ENCODE measurements around the gene TEX36.
A peak's percentile ranks its signal among the peaks of the same experiment; 100 is the strongest.

TEX36 gene

DNA sequence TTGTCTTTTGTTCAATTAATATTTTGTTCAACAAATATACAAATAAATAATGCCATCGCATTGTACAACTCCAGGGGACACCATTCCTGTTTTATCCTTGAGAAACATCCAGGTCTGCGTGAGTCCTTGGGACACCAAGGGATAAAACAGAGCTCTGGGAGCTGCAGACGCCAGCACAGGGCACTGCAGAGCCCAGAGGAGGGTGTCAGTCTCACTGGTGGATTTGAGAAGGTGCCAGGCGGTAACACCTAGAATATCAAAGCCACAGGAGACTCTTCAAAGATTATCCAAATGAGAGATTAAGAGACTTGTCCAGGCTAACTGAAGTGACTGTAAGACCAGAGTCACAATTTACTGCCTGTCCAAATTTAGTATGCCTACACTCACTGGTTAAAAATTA lies 55.3 kb downstream of the TEX36 start:
- WGBS (ENCODE audit: extremely low coverage, insufficient coverage, low lambda C conversion rate), result no CpG with 5 or more reads among the region's 4 CpGs
- Histone ChIP-seq H3K4me2 (ENCODE audit: low read length) (no peak overlapping the region), H3K79me2 (ENCODE audit: control insufficient read depth, insufficient read depth, low read length) (no peaks in the 10 kb centered on the region), H3K79me1 (ENCODE audit: low read length) (no peaks in the 10 kb centered on the region), H3K27me3 (ENCODE audit: insufficient read depth, low read length, poor library complexity) (no peaks in the 10 kb centered on the region), H3K36me3 (ENCODE audit: control insufficient read depth, insufficient read depth, low read length) (no peaks in the 10 kb centered on the region), H3K18ac (ENCODE audit: low read length) (no peak overlapping the region), H4K5ac (ENCODE audit: low read length) (no peak overlapping the region), H3K23ac (ENCODE audit: low read length) (no peak overlapping the region), H3K4me1 (ENCODE audit: control insufficient read depth, low read depth, low read length) (peaks cover 4% of the 10 kb centered on the region), H3K56ac (ENCODE audit: low read length) (no peak overlapping the region), H2BK15ac (replicated peaks; ENCODE audit: low read depth) (no peak overlapping the region), H3K4ac (ENCODE audit: low read depth, low read length) (no peak overlapping the region), H3K9ac (ENCODE audit: low read length) (no peak overlapping the region), H2BK120ac (ENCODE audit: low read depth, low read length) (no peak overlapping the region), H2BK5ac (ENCODE audit: low read length) (no peak overlapping the region), H3K4me3 (ENCODE audit: low read length) (no peak overlapping the region), H4K8ac (ENCODE audit: low read depth, low read length) (no peak overlapping the region), H3K27ac (ENCODE audit: low read depth, low read length) (no peak overlapping the region), H2AK5ac (ENCODE audit: low read length) (no peak overlapping the region)
- peak; percentile 80 for DNase-seq

DNA sequence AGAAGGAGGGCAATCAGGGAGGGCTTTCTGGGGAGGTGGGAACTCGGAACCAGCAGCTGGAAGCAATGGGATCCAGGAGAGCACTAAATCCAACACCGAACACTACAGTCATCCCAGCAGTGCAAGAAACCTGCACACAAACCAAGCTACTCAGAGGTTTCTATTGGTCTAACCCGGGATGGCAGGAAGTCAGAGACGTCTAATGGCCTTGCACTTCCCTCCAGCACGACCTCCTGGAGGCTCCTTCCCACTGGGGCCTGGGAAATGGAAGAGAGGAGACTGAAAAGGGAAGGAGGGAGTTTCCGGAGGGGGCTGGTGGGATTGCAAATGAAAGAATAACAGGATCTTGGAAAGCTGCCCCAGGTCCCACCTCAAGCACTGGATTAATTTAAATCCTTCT lies 56.3 kb downstream of the TEX36 start:
- Histone ChIP-seq H3K4me2 (ENCODE audit: low read length) (no peak overlapping the region), H3K9ac (ENCODE audit: low read length) (no peak overlapping the region), H3K18ac (ENCODE audit: low read length) (no peak overlapping the region), H3K27ac (ENCODE audit: low read depth, low read length) (no peak overlapping the region), H4K5ac (ENCODE audit: low read length) (no peak overlapping the region), H2BK15ac (replicated peaks; ENCODE audit: low read depth) (no peak overlapping the region), H3K56ac (ENCODE audit: low read length) (no peak overlapping the region), H2AK5ac (ENCODE audit: low read length) (no peak overlapping the region), H3K23ac (ENCODE audit: low read length) (no peak overlapping the region), H3K36me3 (ENCODE audit: control insufficient read depth, insufficient read depth, low read length) (no peaks in the 10 kb centered on the region), H3K79me1 (ENCODE audit: low read length) (no peaks in the 10 kb centered on the region), H3K27me3 (ENCODE audit: insufficient read depth, low read length, poor library complexity) (no peaks in the 10 kb centered on the region), H2BK120ac (ENCODE audit: low read depth, low read length) (no peak overlapping the region), H2BK5ac (ENCODE audit: low read length) (no peak overlapping the region), H3K79me2 (ENCODE audit: control insufficient read depth, insufficient read depth, low read length) (no peaks in the 10 kb centered on the region), H3K4ac (ENCODE audit: low read depth, low read length) (no peak overlapping the region), H4K8ac (ENCODE audit: low read depth, low read length) (no peak overlapping the region), H3K4me3 (ENCODE audit: low read length) (no peak overlapping the region), H3K4me1 (ENCODE audit: control insufficient read depth, low read depth, low read length) (peaks cover 4% of the 10 kb centered on the region)
- peak; percentile 36 for DNase-seq
- no CpG with 5 or more reads among the region's 6 CpGs for WGBS (ENCODE audit: extremely low coverage, insufficient coverage, low lambda C conversion rate)

DNA sequence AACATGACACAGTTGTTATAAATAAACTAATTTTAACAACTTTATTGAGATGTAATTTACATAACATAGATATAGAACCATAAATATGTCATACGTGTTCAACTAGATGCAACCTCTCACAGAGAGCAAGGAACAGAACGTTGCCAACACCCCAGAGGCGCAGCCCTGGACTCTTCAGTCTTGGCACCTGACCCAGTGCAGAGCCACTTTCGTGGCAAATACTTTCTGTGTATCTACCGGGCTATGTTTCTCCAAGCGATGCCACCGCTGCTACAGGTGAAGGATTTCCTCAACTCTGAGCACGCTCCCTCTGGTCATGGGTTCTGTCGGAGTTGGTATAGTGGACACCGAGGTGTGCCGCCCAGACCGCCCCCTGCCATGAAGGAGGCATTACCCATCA lies 57.4 kb downstream of the TEX36 start:
- no peak overlapping the region for H3K4ac ChIP-seq (ENCODE audit: low read depth, low read length)
- H3K79me2 ChIP-seq (ENCODE audit: control insufficient read depth, insufficient read depth, low read length), result no peaks in the 10 kb centered on the region
- H3K4me1 ChIP-seq (ENCODE audit: control insufficient read depth, low read depth, low read length), result peaks cover 4% of the 10 kb centered on the region
- no peak for DNase-seq
- H3K36me3 ChIP-seq (ENCODE audit: control insufficient read depth, insufficient read depth, low read length), result no peaks in the 10 kb centered on the region
- no peak overlapping the region for H3K18ac ChIP-seq (ENCODE audit: low read length)
- H2BK5ac ChIP-seq (ENCODE audit: low read length), result no peak overlapping the region
- no peak overlapping the region for H4K5ac ChIP-seq (ENCODE audit: low read length)
- no peak overlapping the region for H4K8ac ChIP-seq (ENCODE audit: low read depth, low read length)
- H2BK15ac ChIP-seq (replicated peaks; ENCODE audit: low read depth), result no peak overlapping the region
- no peak overlapping the region for H3K9ac ChIP-seq (ENCODE audit: low read length)
- H2BK120ac ChIP-seq (ENCODE audit: low read depth, low read length), result no peak overlapping the region
- WGBS (ENCODE audit: extremely low coverage, insufficient coverage, low lambda C conversion rate), result no CpG with 5 or more reads among the region's 12 CpGs
- H3K27ac ChIP-seq (ENCODE audit: low read depth, low read length), result no peak overlapping the region
- H3K56ac ChIP-seq (ENCODE audit: low read length), result no peak overlapping the region
- H2AK5ac ChIP-seq (ENCODE audit: low read length), result no peak overlapping the region
- H3K4me3 ChIP-seq (ENCODE audit: low read length), result no peak overlapping the region
- no peak overlapping the region for H3K23ac ChIP-seq (ENCODE audit: low read length)
- H3K79me1 ChIP-seq (ENCODE audit: low read length), result no peaks in the 10 kb centered on the region
- no peaks in the 10 kb centered on the region for H3K27me3 ChIP-seq (ENCODE audit: insufficient read depth, low read length, poor library complexity)
- H3K4me2 ChIP-seq (ENCODE audit: low read length), result no peak overlapping the region

DNA sequence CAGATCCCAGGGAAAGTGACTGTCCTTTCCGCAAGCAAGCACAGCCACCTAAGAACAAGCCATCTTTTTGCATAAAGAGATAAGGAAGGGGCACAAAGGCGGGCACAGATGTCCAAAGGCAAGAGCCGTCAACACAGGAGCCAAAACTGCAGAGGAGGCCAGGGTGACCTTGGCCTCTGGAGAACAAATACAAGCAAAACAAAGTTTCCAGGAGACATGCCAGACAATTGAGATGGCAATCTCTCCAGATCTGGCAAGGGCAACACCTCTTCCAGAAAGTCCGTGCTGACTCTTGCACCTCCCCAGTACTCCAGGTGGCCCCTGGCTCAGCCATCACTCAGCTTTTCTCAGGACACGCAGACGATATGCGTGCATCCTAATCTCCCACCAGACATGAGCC lies 58.2 kb downstream of the TEX36 start:
- H3K9ac ChIP-seq (ENCODE audit: low read length), result no peak overlapping the region
- no peak overlapping the region for H2BK5ac ChIP-seq (ENCODE audit: low read length)
- H3K56ac ChIP-seq (ENCODE audit: low read length), result no peak overlapping the region
- H4K5ac ChIP-seq (ENCODE audit: low read length), result no peak overlapping the region
- no peaks in the 10 kb centered on the region for H3K36me3 ChIP-seq (ENCODE audit: control insufficient read depth, insufficient read depth, low read length)
- no peak overlapping the region for H3K4ac ChIP-seq (ENCODE audit: low read depth, low read length)
- no peak for DNase-seq
- WGBS (ENCODE audit: extremely low coverage, insufficient coverage, low lambda C conversion rate), result no CpG with 5 or more reads among the region's 7 CpGs
- H2AK5ac ChIP-seq (ENCODE audit: low read length), result no peak overlapping the region
- H3K23ac ChIP-seq (ENCODE audit: low read length), result no peak overlapping the region
- H3K4me2 ChIP-seq (ENCODE audit: low read length), result no peak overlapping the region
- no peak overlapping the region for H2BK120ac ChIP-seq (ENCODE audit: low read depth, low read length)
- no peak overlapping the region for H3K27ac ChIP-seq (ENCODE audit: low read depth, low read length)
- no peak overlapping the region for H3K4me3 ChIP-seq (ENCODE audit: low read length)
- no peak overlapping the region for H4K8ac ChIP-seq (ENCODE audit: low read depth, low read length)
- H3K4me1 ChIP-seq (ENCODE audit: control insufficient read depth, low read depth, low read length), result peaks cover 4% of the 10 kb centered on the region
- no peak overlapping the region for H2BK15ac ChIP-seq (replicated peaks; ENCODE audit: low read depth)
- H3K79me2 ChIP-seq (ENCODE audit: control insufficient read depth, insufficient read depth, low read length), result no peaks in the 10 kb centered on the region
- no peaks in the 10 kb centered on the region for H3K79me1 ChIP-seq (ENCODE audit: low read length)
- H3K27me3 ChIP-seq (ENCODE audit: insufficient read depth, low read length, poor library complexity), result no peaks in the 10 kb centered on the region
- H3K18ac ChIP-seq (ENCODE audit: low read length), result no peak overlapping the region

DNA sequence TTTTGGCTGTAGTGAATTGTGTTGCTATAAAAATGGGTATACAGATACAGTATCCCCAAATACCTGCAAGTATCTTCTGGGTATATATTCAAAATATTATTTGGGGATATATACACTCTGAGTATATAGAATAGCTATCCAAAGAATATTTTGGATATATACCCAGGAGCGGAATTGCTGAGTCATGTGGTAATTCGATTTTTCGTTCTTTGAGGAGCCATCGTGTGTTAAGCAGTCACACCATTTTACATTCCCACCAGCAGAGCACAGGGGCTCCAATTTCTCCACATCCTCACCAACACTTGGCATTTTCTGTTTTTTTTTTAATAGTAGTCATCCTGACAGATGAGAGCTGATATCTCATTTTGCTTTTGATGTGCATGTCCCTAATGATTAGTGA lies 61.9 kb downstream of the TEX36 start:
- DNase-seq, result no peak
- Histone ChIP-seq H3K56ac (ENCODE audit: low read length) (no peak overlapping the region), H3K27me3 (ENCODE audit: insufficient read depth, low read length, poor library complexity) (no peaks in the 10 kb centered on the region), H3K4me2 (ENCODE audit: low read length) (no peak overlapping the region), H3K79me1 (ENCODE audit: low read length) (no peaks in the 10 kb centered on the region), H4K5ac (ENCODE audit: low read length) (no peak overlapping the region), H3K23ac (ENCODE audit: low read length) (no peak overlapping the region), H3K4me1 (ENCODE audit: control insufficient read depth, low read depth, low read length) (no peaks in the 10 kb centered on the region), H3K79me2 (ENCODE audit: control insufficient read depth, insufficient read depth, low read length) (no peaks in the 10 kb centered on the region), H3K27ac (ENCODE audit: low read depth, low read length) (no peak overlapping the region), H3K9ac (ENCODE audit: low read length) (no peak overlapping the region), H4K8ac (ENCODE audit: low read depth, low read length) (no peak overlapping the region), H2BK5ac (ENCODE audit: low read length) (no peak overlapping the region), H3K36me3 (ENCODE audit: control insufficient read depth, insufficient read depth, low read length) (no peaks in the 10 kb centered on the region), H3K4ac (ENCODE audit: low read depth, low read length) (no peak overlapping the region), H2AK5ac (ENCODE audit: low read length) (no peak overlapping the region), H3K18ac (ENCODE audit: low read length) (no peak overlapping the region), H3K4me3 (ENCODE audit: low read length) (no peak overlapping the region), H2BK120ac (ENCODE audit: low read depth, low read length) (no peak overlapping the region), H2BK15ac (replicated peaks; ENCODE audit: low read depth) (no peak overlapping the region)
- WGBS (ENCODE audit: extremely low coverage, insufficient coverage, low lambda C conversion rate), result no CpG with 5 or more reads among the region's 4 CpGs

DNA sequence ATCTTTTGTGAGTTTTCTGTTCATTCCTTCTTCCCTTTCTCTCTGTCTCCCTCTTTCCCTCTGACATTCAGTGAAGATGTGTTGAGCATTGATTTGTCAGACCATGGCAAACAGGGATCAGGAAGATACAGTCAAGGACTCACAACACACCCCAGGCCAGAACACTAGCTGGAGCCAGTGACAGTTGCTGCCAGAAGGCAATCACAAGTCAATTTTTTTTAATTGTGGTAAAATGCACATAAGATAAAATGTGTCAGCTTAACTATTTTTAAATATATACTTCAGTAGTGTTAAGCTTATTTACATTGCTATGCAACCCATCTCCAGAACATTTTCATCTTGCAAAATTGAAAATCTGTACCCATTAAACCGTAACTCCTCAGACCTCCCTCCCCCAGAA lies 62.6 kb downstream of the TEX36 start:
- Histone ChIP-seq H3K18ac (ENCODE audit: low read length) (no peak overlapping the region), H3K36me3 (ENCODE audit: control insufficient read depth, insufficient read depth, low read length) (no peaks in the 10 kb centered on the region), H4K5ac (ENCODE audit: low read length) (no peak overlapping the region), H2AK5ac (ENCODE audit: low read length) (no peak overlapping the region), H3K27ac (ENCODE audit: low read depth, low read length) (no peak overlapping the region), H3K4me2 (ENCODE audit: low read length) (no peak overlapping the region), H3K9ac (ENCODE audit: low read length) (no peak overlapping the region), H2BK5ac (ENCODE audit: low read length) (no peak overlapping the region), H3K23ac (ENCODE audit: low read length) (no peak overlapping the region), H3K4me1 (ENCODE audit: control insufficient read depth, low read depth, low read length) (no peaks in the 10 kb centered on the region), H3K4me3 (ENCODE audit: low read length) (no peak overlapping the region), H3K79me1 (ENCODE audit: low read length) (no peaks in the 10 kb centered on the region), H3K56ac (ENCODE audit: low read length) (no peak overlapping the region), H2BK120ac (ENCODE audit: low read depth, low read length) (no peak overlapping the region), H3K4ac (ENCODE audit: low read depth, low read length) (no peak overlapping the region), H3K27me3 (ENCODE audit: insufficient read depth, low read length, poor library complexity) (no peaks in the 10 kb centered on the region), H3K79me2 (ENCODE audit: control insufficient read depth, insufficient read depth, low read length) (no peaks in the 10 kb centered on the region), H4K8ac (ENCODE audit: low read depth, low read length) (no peak overlapping the region), H2BK15ac (replicated peaks; ENCODE audit: low read depth) (no peak overlapping the region)
- no CpG with 5 or more reads among the region's 1 CpG for WGBS (ENCODE audit: extremely low coverage, insufficient coverage, low lambda C conversion rate)
- no peak for DNase-seq
